Cardiac muscle cell (in vitro differentiated cells and primary cell): ENCODE measurements around the gene NR3C2. TPM values are rescaled to one million over a fixed set of nuclear protein-coding genes. Genes with fewer than 3 reads are reported as not detected.

ENCODE experiments used
- DNase-seq, 2 donors: peaks; one replicate each; pipeline versions ENCODE4 v3.0.0 to v3.0.0-alpha.2; 2010 to 2017; ENCODE audit warnings: low read depth in 1 of 2, low spot score in 1 of 2
- H3K27ac ChIP-seq: fragments of 200-600 bp; sonication (generic); 2 replicates; pipeline ENCODE4 v1.5.1; 2016
- H3K27me3 ChIP-seq: fragments of 200-600 bp; sonication (generic); 2 replicates; pipeline ENCODE4 v1.6.0; 2016; ENCODE audit warnings: control low read depth
- H3K36me3 ChIP-seq: fragments of 200-600 bp; sonication (generic); 2 replicates; pipeline ENCODE4 v1.5.1; 2016; ENCODE audit warnings: control low read depth
- H3K4me1 ChIP-seq: fragments of 200-600 bp; sonication (generic); 2 replicates; pipeline ENCODE4 v1.8.1; 2017; ENCODE audit warnings: low read depth, mild to moderate bottlenecking, mixed run types
- H3K4me3 ChIP-seq: fragments of 200-600 bp; sonication (generic); 2 replicates; pipeline ENCODE4 v1.5.1; 2016; ENCODE audit warnings: mild to moderate bottlenecking
- H3K9me3 ChIP-seq: fragments of 200-600 bp; sonication (generic); 2 replicates; pipeline ENCODE4 v1.5.1; 2017; ENCODE audit warnings: low read depth, mild to moderate bottlenecking, control low read depth
- CTCF ChIP-seq: IDR thresholded peaks from 2 replicates; pipeline ENCODE4 v1.5.1; 2012; ENCODE audit warnings: low read depth, mild to moderate bottlenecking, low read length
- polyA plus RNA-seq: library from polyadenylated mRNA; unstranded; fragments of >200 nt; fragmentation: Nextera tagmentation; extraction: Ambion mirVana; gene quantifications from 2 replicates; pipeline ENCODE4 v1.2.1, GENCODE V29; 2016
- total RNA-seq: library from RNA; depleted of rRNA; stranded (reverse); fragments of >200 nt; gene quantifications from 2 replicates; pipeline ENCODE4 v1.2.3, GENCODE V29; 2016

The NR3C2 gene
- total and polyA plus RNA-seq, 2 experiments from 2014 or later = 0.43 to 2.5 TPM

GRCh38 chr4:148077581-148077980 lies 364.6 kb downstream of the NR3C2 start:
- DNase-seq = no peak
- no peak for TF ChIP-seq CTCF
- no peaks in the 10 kb centered on the region for H3K36me3 ChIP-seq
- no peaks in the 10 kb centered on the region for H3K27me3 ChIP-seq
- H3K4me3 ChIP-seq = no peak overlapping the region
- no peaks in the 10 kb centered on the region for H3K4me1 ChIP-seq
- no peaks in the 10 kb centered on the region for H3K9me3 ChIP-seq
- H3K27ac ChIP-seq = no peak overlapping the region

- Histone ChIP-seq H3K27ac (no peak overlapping the region), H3K4me1 (no peaks in the 10 kb centered on the region), H3K9me3 (no peaks in the 10 kb centered on the region), H3K27me3 (no peaks in the 10 kb centered on the region), H3K4me3 (no peak overlapping the region), H3K36me3 (no peaks in the 10 kb centered on the region)
- DNase-seq = no peak
- TF ChIP-seq CTCF = no peak
Measured at GRCh38 chr4:148076964-148077363, 365.2 kb downstream of the NR3C2 start.

- Histone ChIP-seq H3K36me3 (no peaks in the 10 kb centered on the region), H3K4me1 (no peaks in the 10 kb centered on the region), H3K27ac (no peak overlapping the region), H3K27me3 (no peaks in the 10 kb centered on the region), H3K4me3 (no peak overlapping the region), H3K9me3 (no peaks in the 10 kb centered on the region)
- TF ChIP-seq CTCF = no peak
- DNase-seq = no peak
Measured at GRCh38 chr4:148075438-148075837, 366.8 kb downstream of the NR3C2 start.

- H3K9me3 ChIP-seq = no peaks in the 10 kb centered on the region
- H3K27me3 ChIP-seq = no peaks in the 10 kb centered on the region
- no peak overlapping the region for H3K4me3 ChIP-seq
- no peak for TF ChIP-seq CTCF
- no peak for DNase-seq
- H3K27ac ChIP-seq = no peak overlapping the region
- H3K36me3 ChIP-seq = no peaks in the 10 kb centered on the region
- H3K4me1 ChIP-seq = no peaks in the 10 kb centered on the region
Measured at GRCh38 chr4:148074462-148074861, 367.8 kb downstream of the NR3C2 start.

- Histone ChIP-seq H3K27ac (no peak overlapping the region), H3K4me3 (no peak overlapping the region), H3K36me3 (no peaks in the 10 kb centered on the region), H3K9me3 (no peaks in the 10 kb centered on the region), H3K27me3 (no peaks in the 10 kb centered on the region), H3K4me1 (no peaks in the 10 kb centered on the region)
- TF ChIP-seq CTCF = no peak
- no peak for DNase-seq
Measured at GRCh38 chr4:148073349-148073748, 368.9 kb downstream of the NR3C2 start.

- Histone ChIP-seq H3K27me3 (no peaks in the 10 kb centered on the region), H3K4me1 (no peaks in the 10 kb centered on the region), H3K4me3 (no peak overlapping the region), H3K9me3 (no peaks in the 10 kb centered on the region), H3K36me3 (no peaks in the 10 kb centered on the region), H3K27ac (no peak overlapping the region)
- no peak for TF ChIP-seq CTCF
- no peak for DNase-seq
Measured at GRCh38 chr4:148072789-148073188, 369.4 kb downstream of the NR3C2 start.
